ENCODE measurements around the gene LURAP1L.
"Not testable (repeated sequence)": the region's sequence is repeated elsewhere in the genome, so short reads cannot be mapped to it uniquely, and the experiment has no call there.

LURAP1L gene

DNA sequence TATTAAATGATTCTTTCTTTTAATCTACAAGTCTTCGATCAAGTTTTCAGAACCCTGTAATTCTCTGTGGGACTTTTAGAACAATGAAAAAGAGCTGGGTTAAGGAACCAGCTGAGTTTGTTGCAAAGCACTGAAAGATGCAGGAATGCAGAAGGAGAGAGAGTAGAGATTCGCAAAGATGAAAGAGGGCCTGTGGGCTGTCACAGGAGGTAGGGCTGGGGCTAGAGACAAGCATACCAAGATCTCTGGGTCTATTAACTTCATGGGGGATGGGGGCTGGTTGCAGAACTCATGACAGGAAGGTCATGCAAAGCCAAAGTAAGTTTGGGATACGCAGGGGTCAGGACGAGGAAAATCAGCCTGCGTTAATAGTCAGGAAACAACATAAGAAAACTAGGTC is 81.8 kb downstream of the LURAP1L start:
- no peak for DNase-seq (ENCODE audit: low read depth in 2 of 3, low spot score in 1 of 3)

DNA sequence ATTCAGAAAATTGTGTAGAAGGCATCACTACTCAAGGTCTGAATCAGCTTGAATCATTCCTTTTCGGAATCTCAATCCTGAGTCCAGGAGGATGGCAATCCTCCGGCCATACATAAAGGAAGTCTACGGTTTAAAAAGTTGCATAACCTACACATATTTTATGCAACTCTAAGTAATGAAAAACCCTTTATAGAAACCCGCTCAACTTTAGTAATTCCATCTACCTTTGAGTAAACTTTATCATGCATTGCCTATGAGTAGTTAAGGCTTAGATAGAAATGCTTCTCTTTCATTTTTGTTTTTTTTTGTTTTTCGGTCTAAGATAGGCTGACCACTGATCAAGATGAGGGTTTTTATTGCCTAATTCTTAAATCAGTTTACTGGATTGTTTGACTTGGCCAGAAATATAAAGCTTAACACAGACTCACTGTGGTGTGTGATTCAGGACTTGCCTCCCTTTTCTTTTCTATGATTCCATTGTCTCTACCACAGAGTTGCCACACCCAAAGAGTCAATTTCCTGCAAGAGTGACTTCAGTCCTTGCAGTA is 85.0 kb downstream of the LURAP1L start:
- DNase-seq (ENCODE audit: low read depth in 2 of 3, low spot score in 1 of 3): no peak

DNA sequence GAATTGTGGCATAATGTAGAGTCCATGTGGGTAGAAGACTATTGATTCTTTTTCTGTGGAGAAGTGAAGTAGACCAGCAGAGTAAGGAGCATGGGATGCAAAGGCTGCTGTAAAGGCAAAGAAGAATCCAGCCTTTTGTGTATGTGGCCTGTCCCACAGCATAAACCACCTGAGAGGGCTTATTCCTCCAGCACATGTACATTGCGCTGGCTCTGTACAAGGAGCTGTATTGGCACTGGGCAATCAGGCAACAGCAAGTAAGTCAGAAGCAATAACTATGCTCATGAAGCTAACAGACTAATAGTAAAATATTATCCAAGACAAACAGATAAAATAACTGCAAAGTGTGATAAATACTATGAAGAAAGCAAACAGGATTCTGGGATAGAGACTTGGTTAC is 86.2 kb downstream of the LURAP1L start:
- no peak for DNase-seq (ENCODE audit: low read depth in 2 of 3, low spot score in 1 of 3)

DNA sequence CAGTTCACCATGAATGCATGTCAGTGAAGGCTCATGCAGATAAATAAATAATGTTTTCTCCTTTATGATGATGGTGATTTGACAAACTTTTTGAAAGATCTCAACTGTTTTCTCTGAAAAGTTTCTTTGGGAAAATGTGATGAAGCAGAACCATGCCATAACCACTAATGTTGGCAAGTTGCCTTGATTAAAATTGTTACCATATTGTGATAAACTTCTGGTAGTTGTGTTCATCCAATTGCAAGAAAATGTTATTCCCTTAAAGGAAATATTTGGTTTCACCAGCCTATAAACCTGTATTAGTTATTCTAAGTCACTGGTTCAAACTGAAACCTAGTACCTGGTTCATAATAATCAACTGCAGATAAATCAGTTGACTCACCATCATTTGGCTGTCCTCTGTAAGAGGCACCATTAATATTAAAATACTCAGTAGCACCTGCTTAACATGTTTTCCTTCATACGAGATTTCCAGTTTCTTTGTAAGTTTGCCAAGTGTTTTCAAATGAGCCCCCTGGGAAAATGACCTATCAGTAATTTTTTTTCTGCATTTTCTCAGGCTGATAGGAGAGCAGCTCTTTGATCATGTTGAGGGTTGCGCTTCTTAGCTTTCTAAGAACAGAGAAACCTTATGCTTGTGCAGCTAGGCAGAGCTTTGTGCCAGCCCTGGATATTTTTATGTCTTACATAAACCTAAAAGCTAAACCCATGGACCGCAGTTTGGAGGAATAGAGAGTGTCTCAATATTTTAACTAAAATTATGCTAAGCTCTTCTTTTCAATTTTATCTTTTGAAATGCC is 88.0 kb downstream of the LURAP1L start:
- no peak for DNase-seq (ENCODE audit: low read depth in 2 of 3, low spot score in 1 of 3)

DNA sequence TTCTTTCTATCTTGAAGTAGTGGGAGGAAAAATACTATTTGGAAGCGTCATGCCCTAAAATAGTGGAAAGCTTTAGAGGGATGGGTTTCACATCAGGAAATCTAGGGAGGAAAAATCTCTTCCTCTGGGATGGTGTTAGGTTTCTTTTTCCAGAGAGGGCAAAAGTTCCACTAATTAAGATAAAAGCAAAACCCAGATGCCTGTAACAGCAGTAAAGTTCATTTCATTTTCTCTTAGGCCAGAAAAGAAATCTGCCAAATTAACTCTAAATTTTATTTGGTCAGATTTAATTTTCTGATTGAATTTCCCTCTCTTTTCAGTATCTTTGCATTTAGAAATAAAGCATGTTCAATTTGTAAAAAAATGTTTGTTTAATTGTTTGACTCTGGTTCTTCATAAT is 88.8 kb downstream of the LURAP1L start:
- DNase-seq (ENCODE audit: low read depth in 2 of 3, low spot score in 1 of 3): no peak

DNA sequence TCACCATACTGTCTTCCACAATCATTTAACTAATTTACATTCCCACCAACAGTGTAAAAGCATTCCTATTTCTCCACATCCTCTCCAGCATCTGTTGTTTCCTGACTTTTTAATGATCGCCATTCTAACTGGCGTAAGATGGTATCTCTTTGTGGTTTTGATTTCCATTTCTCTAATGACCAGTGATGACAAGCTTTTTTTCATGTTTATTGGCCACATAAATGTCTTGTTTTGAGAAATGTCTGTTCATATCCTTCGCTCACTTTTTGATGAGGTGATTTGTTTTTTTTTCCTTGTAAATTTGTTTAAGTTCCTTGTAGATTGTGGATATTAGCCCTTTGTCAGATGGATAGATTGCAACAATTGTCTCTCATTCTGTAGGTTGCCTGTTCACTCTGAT is 90.6 kb downstream of the LURAP1L start:
- DNase-seq (ENCODE audit: low read depth in 2 of 3, low spot score in 1 of 3): not testable (repeated sequence)

All from stimulated activated CD4-positive, alpha-beta T cell treated with anti-CD3 and anti-CD28 coated beads, Interleukin-12 subunit alpha, Interleukin-12 subunit beta, amount 100 ng/mL, for 48 hours (primary cell).